Uterus (tissue), 4 donors: ENCODE data around the gene ADD3. TPM values are rescaled to one million over a fixed set of nuclear protein-coding genes. Genes with fewer than 3 reads are reported as not detected.

Experiments used
- DNase-seq, 2 donors: peaks; one replicate each; pipeline ENCODE4 v3.0.0-alpha.2; 2019 to 2020
- H3K27ac ChIP-seq, 2 donors: fragments of 200-600 bp; sonication (generic); 1 replicate in 1 of 2; 2 replicates in 1 of 2; pipeline ENCODE4 v1.5.1; 2016 to 2018
- H3K27me3 ChIP-seq, 2 donors: fragments of 200-600 bp; sonication (generic); one replicate each; pipeline ENCODE4 v1.5.1; 2018 to 2019; ENCODE audit warnings: control low read depth in 1 of 2
- H3K36me3 ChIP-seq, 2 donors: fragments of 200-600 bp; sonication (generic); one replicate each; pipeline ENCODE4 v1.5.1; 2019; ENCODE audit warnings: control low read depth in 1 of 2
- H3K4me1 ChIP-seq, 2 donors: fragments of 200-600 bp; sonication (generic); one replicate each; pipeline ENCODE4 v1.5.1; 2018 to 2019; ENCODE audit warnings: control low read depth in 1 of 2
- H3K4me3 ChIP-seq, 2 donors: fragments of 200-600 bp; sonication (generic); 1 replicate in 1 of 2; 2 replicates in 1 of 2; pipeline ENCODE4 v1.5.1; 2018 to 2019; ENCODE audit warnings: mild to moderate bottlenecking in 1 of 2
- H3K9me3 ChIP-seq, 2 donors: fragments of 200-600 bp; sonication (generic); one replicate each; pipeline ENCODE4 v1.5.1; 2019; ENCODE audit warnings: control low read depth in 1 of 2
- POLR2A ChIP-seq, 2 donors: fragments of 450-650 bp; IDR thresholded peaks; one replicate each; pipeline ENCODE4 v1.6.1; 2016; ENCODE audit warnings: antibody characterized with exemption in 2 of 2, mild to moderate bottlenecking in 1 of 2, moderate library complexity in 1 of 2
- intact Hi-C: fragments of 100-400 bp; cut with DNase I; formaldehyde crosslinking; loops from one replicate; pipeline ENCODE4 v1.15.1; 2023; ENCODE audit warnings: low total_unique reads
- total RNA-seq, 4 donors: library from RNA; depleted of rRNA in 3 of 4; stranded (reverse); fragments of >200 nt in 3 of 4; gene quantifications; one replicate each; pipeline versions ENCODE4 v1.1.0 to v1.2.4, GENCODE V29; 2014 to 2023
- TF ChIP-seq, protein P1 (sequence below), 4 experiments: fragments of 200-600 bp in 2 of 4; fragments of 450-650 bp in 2 of 4; sonication (generic) in 2 of 4; IDR thresholded peaks; one replicate each; pipeline ENCODE4 v1.5.1; 2016 to 2019; ENCODE audit warnings: antibody characterized with exemption in 4 of 4, mild to moderate bottlenecking in 2 of 4, moderate library complexity in 1 of 4
- donor health status: DM: yes; HTN: yes; CAD: no.

Gene ADD3
- total RNA-seq, 4 donors from 2014 or later, result 55.0 to 935 (median 92.6) TPM

DNA sequence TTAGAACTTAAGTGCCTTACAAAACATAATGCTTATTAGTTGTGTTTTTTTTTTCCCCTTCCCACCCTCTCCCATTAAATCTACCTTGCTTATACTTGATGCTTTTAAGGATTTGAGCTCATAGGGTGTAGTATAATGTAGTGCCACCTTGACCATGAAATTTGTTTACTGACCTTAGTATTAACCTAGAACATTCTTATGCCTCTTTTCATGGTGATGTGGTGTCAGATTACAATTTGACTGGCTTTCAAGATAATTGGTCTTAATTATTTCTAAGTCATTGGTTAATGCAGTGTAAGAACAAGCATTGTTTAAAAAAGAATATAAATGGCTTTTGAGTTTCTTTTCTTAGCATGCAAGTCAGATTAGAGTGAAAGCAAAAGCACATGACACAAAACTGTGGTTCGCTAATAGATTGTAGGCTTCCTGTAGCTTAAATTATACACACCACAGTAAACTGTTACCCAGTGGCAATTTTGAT is 61.8 kb downstream of the ADD3 start:
- H3K27ac ChIP-seq, result peak overlapping the region in 1 of 2 donors; percentile 69

GRCh38 chr10:110073896-110074295 is 66.1 kb downstream of the ADD3 start:
- no peak for TF ChIP-seq POLR2A (IDR thresholded peaks at IDR 0.05)
- TF ChIP-seq, protein P1, sequence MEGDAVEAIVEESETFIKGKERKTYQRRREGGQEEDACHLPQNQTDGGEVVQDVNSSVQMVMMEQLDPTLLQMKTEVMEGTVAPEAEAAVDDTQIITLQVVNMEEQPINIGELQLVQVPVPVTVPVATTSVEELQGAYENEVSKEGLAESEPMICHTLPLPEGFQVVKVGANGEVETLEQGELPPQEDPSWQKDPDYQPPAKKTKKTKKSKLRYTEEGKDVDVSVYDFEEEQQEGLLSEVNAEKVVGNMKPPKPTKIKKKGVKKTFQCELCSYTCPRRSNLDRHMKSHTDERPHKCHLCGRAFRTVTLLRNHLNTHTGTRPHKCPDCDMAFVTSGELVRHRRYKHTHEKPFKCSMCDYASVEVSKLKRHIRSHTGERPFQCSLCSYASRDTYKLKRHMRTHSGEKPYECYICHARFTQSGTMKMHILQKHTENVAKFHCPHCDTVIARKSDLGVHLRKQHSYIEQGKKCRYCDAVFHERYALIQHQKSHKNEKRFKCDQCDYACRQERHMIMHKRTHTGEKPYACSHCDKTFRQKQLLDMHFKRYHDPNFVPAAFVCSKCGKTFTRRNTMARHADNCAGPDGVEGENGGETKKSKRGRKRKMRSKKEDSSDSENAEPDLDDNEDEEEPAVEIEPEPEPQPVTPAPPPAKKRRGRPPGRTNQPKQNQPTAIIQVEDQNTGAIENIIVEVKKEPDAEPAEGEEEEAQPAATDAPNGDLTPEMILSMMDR (IDR thresholded peaks at IDR 0.05), result no peak
- Histone ChIP-seq H3K36me3 (no peaks in the 10 kb centered on the region), H3K4me1 (peaks cover 0 to 4% of the 10 kb centered on the region in 2 donors), H3K4me3 (no peak overlapping the region), H3K27me3 (no peaks in the 10 kb centered on the region), H3K27ac (peak overlapping the region in 1 of 2 donors; percentile 63), H3K9me3 (no peaks in the 10 kb centered on the region)
- no peak for DNase-seq
- intact Hi-C loops, result no loop called here

More for the DNA sequence above, 61.8 kb downstream of the ADD3 start:
- no peaks in the 10 kb centered on the region for H3K9me3 ChIP-seq
- no peak for DNase-seq
- no peaks in the 10 kb centered on the region for H3K36me3 ChIP-seq
- no peak for TF ChIP-seq POLR2A (IDR thresholded peaks at IDR 0.05)
- TF ChIP-seq, protein P1 (IDR thresholded peaks at IDR 0.05), result no peak
- no peak overlapping the region for H3K4me3 ChIP-seq
- intact Hi-C loops, result no loop called here
- no peaks in the 10 kb centered on the region for H3K27me3 ChIP-seq
- H3K4me1 ChIP-seq, result no peaks in the 10 kb centered on the region

- intact Hi-C loops, result no loop called here
- TF ChIP-seq POLR2A (IDR thresholded peaks at IDR 0.05), result no peak
- TF ChIP-seq, protein P1 (IDR thresholded peaks at IDR 0.05), result no peak
- H3K27ac ChIP-seq, result peak overlapping the region; percentile 61 to 63
These were observed 66.5 kb downstream of the ADD3 start for GRCh38 chr10:110074298-110074697.

GRCh38 chr10:110074758-110075671 is 67.2 kb downstream of the ADD3 start:
- H3K4me3 ChIP-seq, result no peak overlapping the region
- peaks cover 0 to 4% of the 10 kb centered on the region in 2 donors for H3K4me1 ChIP-seq
- TF ChIP-seq, protein P1 (IDR thresholded peaks at IDR 0.05), result no peak
- TF ChIP-seq POLR2A (IDR thresholded peaks at IDR 0.05), result no peak
- peak overlapping the region; percentile 61 to 63 for H3K27ac ChIP-seq
- no peaks in the 10 kb centered on the region for H3K36me3 ChIP-seq
- no peak for DNase-seq
- intact Hi-C loops, result no loop called here
- H3K9me3 ChIP-seq, result no peaks in the 10 kb centered on the region
- no peaks in the 10 kb centered on the region for H3K27me3 ChIP-seq

More at GRCh38 chr10:110074298-110074697, 66.5 kb downstream of the ADD3 start:
- no peak overlapping the region for H3K4me3 ChIP-seq
- no peaks in the 10 kb centered on the region for H3K27me3 ChIP-seq
- H3K36me3 ChIP-seq, result no peaks in the 10 kb centered on the region
- DNase-seq, result no peak
- no peaks in the 10 kb centered on the region for H3K9me3 ChIP-seq
- H3K4me1 ChIP-seq, result peaks cover 0 to 4% of the 10 kb centered on the region in 2 donors

DNA sequence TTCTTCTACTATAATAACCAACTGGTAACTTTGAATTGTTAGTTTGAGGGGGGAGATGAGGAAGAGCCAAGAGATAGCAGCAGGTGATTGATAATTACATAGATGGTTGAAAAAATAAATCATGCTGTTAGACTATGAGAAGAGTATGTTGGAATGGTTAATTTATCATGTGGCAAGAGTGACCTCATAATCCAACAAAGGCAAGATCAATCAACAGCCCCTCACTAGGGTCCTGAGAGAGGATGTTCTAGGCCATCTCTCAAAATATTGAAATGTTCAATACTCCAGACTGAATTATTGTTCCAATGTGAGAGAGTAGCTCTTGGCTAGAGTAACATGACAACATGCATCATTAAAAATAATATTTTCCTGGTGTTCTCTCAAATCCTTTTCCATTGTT is 67.9 kb downstream of the ADD3 start:
- no peak overlapping the region for H3K4me3 ChIP-seq
- H3K36me3 ChIP-seq, result no peaks in the 10 kb centered on the region
- H3K9me3 ChIP-seq, result no peaks in the 10 kb centered on the region
- intact Hi-C loops, result no loop called here
- H3K4me1 ChIP-seq, result peaks cover 0 to 4% of the 10 kb centered on the region in 2 donors
- DNase-seq, result no peak
- TF ChIP-seq, protein P1 (IDR thresholded peaks at IDR 0.05), result no peak
- TF ChIP-seq POLR2A (IDR thresholded peaks at IDR 0.05), result no peak
- H3K27ac ChIP-seq, result peak overlapping the region; percentile 61 to 63
- H3K27me3 ChIP-seq, result no peaks in the 10 kb centered on the region
